ENCODE data around the gene ANKRD50. TPM values are rescaled to one million over a fixed set of nuclear protein-coding genes. Genes with fewer than 3 reads are reported as not detected.

The ANKRD50 gene
- total RNA-seq, 2 donors from 2014 or later, result 21.1 to 23.1 TPM

GRCh38 chr4:124631760-124632159 is 80.8 kb downstream of the ANKRD50 start:
- Histone ChIP-seq H3K36me3 (ENCODE audit: control insufficient read depth, insufficient read depth, low read length) (no peaks in the 10 kb centered on the region), H3K9ac (ENCODE audit: extremely low read depth, low read length, poor library complexity, severe bottlenecking) (no peak overlapping the region), H3K27me3 (ENCODE audit: control insufficient read depth, insufficient read depth, low read length, poor library complexity, severe bottlenecking) (no peaks in the 10 kb centered on the region), H3K9me3 (ENCODE audit: control insufficient read depth, low read length) (no peaks in the 10 kb centered on the region), H3K4me1 (ENCODE audit: control insufficient read depth, insufficient read depth, low read length) (peaks cover 18% of the 10 kb centered on the region), H3K4me3 (ENCODE audit: low read length) (no peak overlapping the region), H3K27ac (ENCODE audit: low read depth, low read length) (no peak overlapping the region)
- 63% methylated on average over 1 of the region's 1 CpG; no CpG with 5 or more reads in 1 of the 2 experiments for WGBS, 2 experiments (ENCODE audit: insufficient coverage in 1 of 2, insufficient read length in 1 of 2)
- no peak for TF ChIP-seq CTCF (conservative IDR thresholded peaks at IDR 0.05)
- Mint-ChIP-seq H3K36me3 (ENCODE audit: low read depth) (no peaks in the 10 kb centered on the region), H3K27me3 (ENCODE audit: insufficient read depth) (no peaks in the 10 kb centered on the region), H3K4me3 (no peak overlapping the region), H3K9me3 (no peaks in the 10 kb centered on the region), H3K4me1 (peaks cover 43% of the 10 kb centered on the region), H3K27ac (peak overlapping the region; percentile 11)
- no peak for DNase-seq

- Mint-ChIP-seq H3K4me1 (peaks cover 30% of the 10 kb centered on the region), H3K36me3 (ENCODE audit: low read depth) (no peaks in the 10 kb centered on the region), H3K4me3 (no peak overlapping the region), H3K9me3 (no peaks in the 10 kb centered on the region), H3K27ac (no peak overlapping the region), H3K27me3 (ENCODE audit: insufficient read depth) (no peaks in the 10 kb centered on the region)
- no peaks in the 10 kb centered on the region for H3K27me3 ChIP-seq (ENCODE audit: control insufficient read depth, insufficient read depth, low read length, poor library complexity, severe bottlenecking)
- no peak overlapping the region for H3K27ac ChIP-seq (ENCODE audit: low read depth, low read length)
- no peak overlapping the region for H3K9ac ChIP-seq (ENCODE audit: extremely low read depth, low read length, poor library complexity, severe bottlenecking)
- WGBS, 2 experiments (ENCODE audit: insufficient coverage in 1 of 2, insufficient read length in 1 of 2), result no CpG with 5 or more reads among the region's 1 CpG
- no peaks in the 10 kb centered on the region for H3K36me3 ChIP-seq (ENCODE audit: control insufficient read depth, insufficient read depth, low read length)
- no peak for DNase-seq
- peaks cover 14% of the 10 kb centered on the region for H3K4me1 ChIP-seq (ENCODE audit: control insufficient read depth, insufficient read depth, low read length)
- H3K4me3 ChIP-seq (ENCODE audit: low read length), result no peak overlapping the region
- H3K9me3 ChIP-seq (ENCODE audit: control insufficient read depth, low read length), result no peaks in the 10 kb centered on the region
- no peak for TF ChIP-seq CTCF (conservative IDR thresholded peaks at IDR 0.05)
These were observed 82.9 kb downstream of the ANKRD50 start for GRCh38 chr4:124629681-124630080.

Measured in endodermal cell (in vitro differentiated cells).